Measurements from ENCODE around the gene BPIFB6. TPM values are rescaled to one million over a fixed set of nuclear protein-coding genes. Genes with fewer than 3 reads are reported as not detected.

Gene BPIFB6
- total and polyA plus RNA-seq, 10 of the 15 experiments (the other 5 are each of a cell fraction or from before 2014, with no cell fraction given), result not detected

DNA sequence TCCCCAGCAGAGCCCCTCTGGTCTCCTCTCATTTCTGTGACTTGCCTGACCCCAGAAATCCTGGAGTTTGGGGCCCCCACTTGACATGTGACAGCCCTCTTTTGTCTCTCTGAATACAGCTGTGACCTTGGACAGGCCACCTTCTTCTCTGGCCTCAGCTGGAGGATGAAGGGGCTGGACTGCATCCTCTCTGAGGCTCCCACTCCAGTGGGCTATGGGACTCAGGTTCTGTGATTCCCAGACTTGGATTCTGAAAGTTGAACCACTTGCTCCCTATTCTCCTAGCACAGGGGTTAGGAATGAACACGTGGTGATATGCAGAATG is 31.3 kb downstream of the BPIFB6 start:
- Histone ChIP-seq H3K9me3 (replicated peaks; ENCODE audit: control insufficient read depth, insufficient read depth, low read length) (no peaks in the 10 kb centered on the region), H3K4me2 (ENCODE audit: control insufficient read depth, insufficient read depth) (no peak overlapping the region), H3K36me3 (ENCODE audit: control insufficient read depth in 2 of 2, insufficient read depth in 2 of 2, low read length in 1 of 2) (no peaks in the 10 kb centered on the region), H2AFZ (ENCODE audit: control insufficient read depth, low read depth, low read length) (no peak overlapping the region), H3K9ac (ENCODE audit: control insufficient read depth, insufficient read depth, low read length) (no peak overlapping the region), H3K27me3 (replicated peaks in 1 of 2; ENCODE audit: control insufficient read depth in 2 of 2, insufficient read depth in 2 of 2, low read length in 1 of 2) (no peaks in the 10 kb centered on the region), H4K20me1 (ENCODE audit: control insufficient read depth, insufficient read depth) (no peaks in the 10 kb centered on the region), H3K27ac (ENCODE audit: control insufficient read depth, insufficient read depth) (no peak overlapping the region), H3K4me1 (ENCODE audit: control insufficient read depth, insufficient read depth, low read length) (no peaks in the 10 kb centered on the region), H3K4me3 (no peak overlapping the region), H3K79me2 (ENCODE audit: control insufficient read depth, insufficient read depth, low read length) (no peaks in the 10 kb centered on the region)
- no peak for TF ChIP-seq CHD2 (IDR thresholded peaks at IDR 0.05; ENCODE audit: borderline replicate concordance, low read depth, low read length)
- TF ChIP-seq, protein P1, sequence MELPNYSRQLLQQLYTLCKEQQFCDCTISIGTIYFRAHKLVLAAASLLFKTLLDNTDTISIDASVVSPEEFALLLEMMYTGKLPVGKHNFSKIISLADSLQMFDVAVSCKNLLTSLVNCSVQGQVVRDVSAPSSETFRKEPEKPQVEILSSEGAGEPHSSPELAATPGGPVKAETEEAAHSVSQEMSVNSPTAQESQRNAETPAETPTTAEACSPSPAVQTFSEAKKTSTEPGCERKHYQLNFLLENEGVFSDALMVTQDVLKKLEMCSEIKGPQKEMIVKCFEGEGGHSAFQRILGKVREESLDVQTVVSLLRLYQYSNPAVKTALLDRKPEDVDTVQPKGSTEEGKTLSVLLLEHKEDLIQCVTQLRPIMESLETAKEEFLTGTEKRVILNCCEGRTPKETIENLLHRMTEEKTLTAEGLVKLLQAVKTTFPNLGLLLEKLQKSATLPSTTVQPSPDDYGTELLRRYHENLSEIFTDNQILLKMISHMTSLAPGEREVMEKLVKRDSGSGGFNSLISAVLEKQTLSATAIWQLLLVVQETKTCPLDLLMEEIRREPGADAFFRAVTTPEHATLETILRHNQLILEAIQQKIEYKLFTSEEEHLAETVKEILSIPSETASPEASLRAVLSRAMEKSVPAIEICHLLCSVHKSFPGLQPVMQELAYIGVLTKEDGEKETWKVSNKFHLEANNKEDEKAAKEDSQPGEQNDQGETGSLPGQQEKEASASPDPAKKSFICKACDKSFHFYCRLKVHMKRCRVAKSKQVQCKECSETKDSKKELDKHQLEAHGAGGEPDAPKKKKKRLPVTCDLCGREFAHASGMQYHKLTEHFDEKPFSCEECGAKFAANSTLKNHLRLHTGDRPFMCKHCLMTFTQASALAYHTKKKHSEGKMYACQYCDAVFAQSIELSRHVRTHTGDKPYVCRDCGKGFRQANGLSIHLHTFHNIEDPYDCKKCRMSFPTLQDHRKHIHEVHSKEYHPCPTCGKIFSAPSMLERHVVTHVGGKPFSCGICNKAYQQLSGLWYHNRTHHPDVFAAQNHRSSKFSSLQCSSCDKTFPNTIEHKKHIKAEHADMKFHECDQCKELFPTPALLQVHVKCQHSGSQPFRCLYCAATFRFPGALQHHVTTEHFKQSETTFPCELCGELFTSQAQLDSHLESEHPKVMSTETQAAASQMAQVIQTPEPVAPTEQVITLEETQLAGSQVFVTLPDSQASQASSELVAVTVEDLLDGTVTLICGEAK (IDR thresholded peaks at IDR 0.05; ENCODE audit: borderline replicate concordance), result no peak
- no peak for TF ChIP-seq TBL1XR1 (IDR thresholded peaks at IDR 0.05; ENCODE audit: low read depth, low read length)
- TF ChIP-seq SMC3 (IDR thresholded peaks at IDR 0.05; ENCODE audit: borderline replicate concordance, low read length), result no peak
- TF ChIP-seq TCF7 (IDR thresholded peaks at IDR 0.05; ENCODE audit: borderline replicate concordance), result no peak
- ATAC-seq (no peak), FAIRE-seq (no peak), DNase-seq (ENCODE audit: low read depth, low spot score) (no peak)
- intact Hi-C loops (cut with micrococcal nuclease; ENCODE audit: unreplicated experiment) (no loop called here), in situ Hi-C loops (cut with MboI) (no loop called here)
- 8% methylated on average over 1 of the region's 1 CpG for WGBS (ENCODE audit: insufficient coverage, insufficient replicate concordance, low lambda C conversion rate, missing lambda C conversion rate)
- POLR2A ChIA-PET, result no interaction called here
- no TSS peak for BruUV-seq (replicated peaks)
- SMC1A ChIA-PET (ENCODE audit: uncharacterized antibody, unreplicated experiment), result no interaction called here
- RAD21 ChIA-PET (ENCODE audit: unreplicated experiment), result no interaction called here
- CTCF ChIA-PET, result no interaction called here

Measured in GM12878 (cell line).